GM18517 (cell line): ENCODE data around the gene ITSN2.
"Not testable (repeated sequence)": the region's sequence is repeated elsewhere in the genome, so short reads cannot be mapped to it uniquely, and the experiment has no call there.

Experiments
- ATAC-seq: cut with Tn5 transposase; IDR thresholded peaks from one replicate; pipeline ENCODE4 v1.9.1; 2021; ENCODE audit warnings: mild to moderate bottlenecking, moderate library complexity; ENCODE audit not compliant: unreplicated experiment

ITSN2 gene

GRCh38 chr2:24365051-24365450 is 4.7 kb upstream of the ITSN2 start:
- no peak for ATAC-seq

- ATAC-seq = no peak
Observed at GRCh38 chr2:24363301-24363700, 3.0 kb upstream of the ITSN2 start.

- no peak for ATAC-seq
Observed at GRCh38 chr2:24362253-24362652, 1.9 kb upstream of the ITSN2 start.

GRCh38 chr2:24360963-24361330 is 611 bp upstream of the ITSN2 start:
- no peak for ATAC-seq

GRCh38 chr2:24359129-24360049 is 947 bp downstream of the ITSN2 start:
- ATAC-seq = no peak

- ATAC-seq = not testable (repeated sequence)
Observed at GRCh38 chr2:24357767-24358166, 2.6 kb downstream of the ITSN2 start.

- ATAC-seq = not testable (repeated sequence)
Observed at GRCh38 chr2:24357115-24357514, 3.2 kb downstream of the ITSN2 start.

- peak; percentile 48 for ATAC-seq
Observed at GRCh38 chr2:24354957-24355356, 5.4 kb downstream of the ITSN2 start.

GRCh38 chr2:24354395-24354794 is 5.9 kb downstream of the ITSN2 start:
- no peak for ATAC-seq

- no peak for ATAC-seq
Observed at GRCh38 chr2:24353973-24354372, 6.4 kb downstream of the ITSN2 start.

- no peak for ATAC-seq
Observed at GRCh38 chr2:24353364-24353763, 7.0 kb downstream of the ITSN2 start.

GRCh38 chr2:24352664-24353063 is 7.7 kb downstream of the ITSN2 start:
- ATAC-seq = no peak

GRCh38 chr2:24351981-24352380 is 8.4 kb downstream of the ITSN2 start:
- ATAC-seq = no peak

GRCh38 chr2:24351627-24351938 is 8.8 kb downstream of the ITSN2 start:
- ATAC-seq = no peak

GRCh38 chr2:24350826-24351626 is 9.3 kb downstream of the ITSN2 start:
- no peak for ATAC-seq

GRCh38 chr2:24349097-24349496 is 11.2 kb downstream of the ITSN2 start:
- ATAC-seq = no peak

GRCh38 chr2:24345937-24346336 is 14.4 kb downstream of the ITSN2 start:
- ATAC-seq = no peak

GRCh38 chr2:24343225-24343882 is 17.0 kb downstream of the ITSN2 start:
- ATAC-seq = peak; percentile 72

- peak; percentile 48 for ATAC-seq
Observed at GRCh38 chr2:24342110-24342910, 18.0 kb downstream of the ITSN2 start.

- no peak for ATAC-seq
Observed at GRCh38 chr2:24339856-24340262, 20.5 kb downstream of the ITSN2 start.

GRCh38 chr2:24339098-24339497 is 21.2 kb downstream of the ITSN2 start:
- ATAC-seq = not testable (repeated sequence)
